ENCODE results near the gene KRTAP4-7.
"Not testable (repeated sequence)": the region's sequence is repeated elsewhere in the genome, so short reads cannot be mapped to it uniquely, and the experiment has no call there.

KRTAP4-7 gene

DNA sequence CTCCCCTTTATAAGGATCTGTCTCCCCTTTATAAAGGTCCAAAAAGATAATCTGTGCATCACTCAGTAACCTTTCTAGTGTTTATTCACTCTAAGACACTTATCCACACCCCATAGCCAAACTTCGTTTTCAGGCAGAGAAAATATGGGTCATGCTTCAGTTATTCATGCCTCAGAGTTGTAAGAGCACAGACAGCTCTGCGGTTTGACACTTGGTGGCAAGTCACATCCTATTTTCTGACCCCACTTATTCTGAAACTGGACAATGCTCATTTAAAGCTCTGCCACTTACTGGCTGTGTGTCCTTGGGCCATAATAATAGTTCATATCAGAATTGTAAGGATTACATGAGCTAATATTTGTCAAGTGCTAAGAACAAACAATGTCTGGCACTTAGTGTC, 34.8 kb upstream of the KRTAP4-7 start:
- TF ChIP-seq, protein P1, sequence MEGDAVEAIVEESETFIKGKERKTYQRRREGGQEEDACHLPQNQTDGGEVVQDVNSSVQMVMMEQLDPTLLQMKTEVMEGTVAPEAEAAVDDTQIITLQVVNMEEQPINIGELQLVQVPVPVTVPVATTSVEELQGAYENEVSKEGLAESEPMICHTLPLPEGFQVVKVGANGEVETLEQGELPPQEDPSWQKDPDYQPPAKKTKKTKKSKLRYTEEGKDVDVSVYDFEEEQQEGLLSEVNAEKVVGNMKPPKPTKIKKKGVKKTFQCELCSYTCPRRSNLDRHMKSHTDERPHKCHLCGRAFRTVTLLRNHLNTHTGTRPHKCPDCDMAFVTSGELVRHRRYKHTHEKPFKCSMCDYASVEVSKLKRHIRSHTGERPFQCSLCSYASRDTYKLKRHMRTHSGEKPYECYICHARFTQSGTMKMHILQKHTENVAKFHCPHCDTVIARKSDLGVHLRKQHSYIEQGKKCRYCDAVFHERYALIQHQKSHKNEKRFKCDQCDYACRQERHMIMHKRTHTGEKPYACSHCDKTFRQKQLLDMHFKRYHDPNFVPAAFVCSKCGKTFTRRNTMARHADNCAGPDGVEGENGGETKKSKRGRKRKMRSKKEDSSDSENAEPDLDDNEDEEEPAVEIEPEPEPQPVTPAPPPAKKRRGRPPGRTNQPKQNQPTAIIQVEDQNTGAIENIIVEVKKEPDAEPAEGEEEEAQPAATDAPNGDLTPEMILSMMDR (IDR thresholded peaks at IDR 0.05; ENCODE audit: control insufficient read depth, insufficient read depth, low read depth, low read length, missing control alignments) = no peak
- DNase-seq (ENCODE audit: low read depth) = peak; percentile 58
- H3K4me3 ChIP-seq (ENCODE audit: control insufficient read depth, low read depth, low read length) = no peak overlapping the region

DNA sequence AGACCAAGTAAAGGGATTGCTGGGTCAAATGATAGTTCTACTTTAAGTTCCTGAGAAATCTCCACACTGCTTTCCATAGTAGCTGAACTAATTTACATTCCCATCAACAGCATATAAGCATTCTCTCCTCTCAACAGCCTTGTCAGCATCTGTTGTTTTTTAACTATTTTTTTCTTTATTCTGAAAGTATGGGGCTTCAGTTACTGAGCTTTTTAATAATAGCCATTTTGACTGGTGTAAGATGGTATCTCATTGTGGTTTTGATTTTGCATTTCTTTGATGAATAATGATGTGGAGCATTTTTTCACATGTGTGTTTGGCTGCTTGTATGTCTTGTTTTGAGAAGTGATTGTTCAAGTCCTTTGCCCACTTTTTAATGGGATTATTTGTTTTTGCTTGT, 31.4 kb upstream of the KRTAP4-7 start:
- TF ChIP-seq, protein P1 (IDR thresholded peaks at IDR 0.05; ENCODE audit: control insufficient read depth, insufficient read depth, low read depth, low read length, missing control alignments) = no peak
- H3K4me3 ChIP-seq (ENCODE audit: control insufficient read depth, low read depth, low read length) = no peak overlapping the region
- DNase-seq (ENCODE audit: low read depth) = no peak

DNA sequence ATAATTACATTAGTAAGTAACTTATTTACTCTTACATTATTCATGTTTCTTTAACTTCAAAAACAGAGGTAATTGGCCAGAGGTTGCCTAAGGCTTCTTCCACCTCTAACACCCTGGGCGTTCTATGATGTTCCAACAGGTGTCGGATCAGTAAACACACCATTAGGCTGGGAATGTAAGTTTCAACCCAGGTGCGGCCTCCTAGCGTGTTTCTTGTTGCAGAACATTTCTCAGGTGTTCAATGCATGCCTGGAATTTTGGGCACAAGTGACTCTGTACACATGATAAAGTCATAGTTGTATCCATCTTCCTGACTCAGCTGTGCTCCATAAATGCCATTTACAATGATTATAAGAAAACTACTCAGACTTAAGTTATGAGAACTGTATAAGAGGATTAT, 29.9 kb upstream of the KRTAP4-7 start:
- no peak overlapping the region for H3K4me3 ChIP-seq (ENCODE audit: control insufficient read depth, low read depth, low read length)
- DNase-seq (ENCODE audit: low read depth) = no peak
- TF ChIP-seq, protein P1 (IDR thresholded peaks at IDR 0.05; ENCODE audit: control insufficient read depth, insufficient read depth, low read depth, low read length, missing control alignments) = no peak

DNA sequence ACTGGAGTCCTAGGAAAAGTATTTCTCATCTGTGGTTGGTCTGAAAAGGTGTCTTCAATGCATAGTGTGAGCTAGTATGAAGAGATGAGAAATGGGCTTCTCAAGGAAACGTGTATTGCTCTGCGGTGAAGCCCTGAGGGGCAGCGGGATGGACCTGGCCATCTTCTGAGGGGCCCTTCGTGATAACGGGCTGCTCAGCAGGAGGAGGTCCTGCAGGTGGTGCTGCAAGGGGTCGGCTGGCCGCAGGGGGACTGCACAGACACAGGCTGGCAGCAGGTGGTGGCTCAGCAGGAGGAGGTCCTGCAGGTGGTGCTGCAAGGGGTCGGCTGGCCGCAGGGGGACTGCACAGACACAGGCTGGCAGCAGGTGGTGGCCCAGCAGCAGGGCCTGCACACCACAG, 29.4 kb upstream of the KRTAP4-7 start:
- H3K4me3 ChIP-seq (ENCODE audit: control insufficient read depth, low read depth, low read length); DNase-seq (ENCODE audit: low read depth): not testable (repeated sequence)

DNA sequence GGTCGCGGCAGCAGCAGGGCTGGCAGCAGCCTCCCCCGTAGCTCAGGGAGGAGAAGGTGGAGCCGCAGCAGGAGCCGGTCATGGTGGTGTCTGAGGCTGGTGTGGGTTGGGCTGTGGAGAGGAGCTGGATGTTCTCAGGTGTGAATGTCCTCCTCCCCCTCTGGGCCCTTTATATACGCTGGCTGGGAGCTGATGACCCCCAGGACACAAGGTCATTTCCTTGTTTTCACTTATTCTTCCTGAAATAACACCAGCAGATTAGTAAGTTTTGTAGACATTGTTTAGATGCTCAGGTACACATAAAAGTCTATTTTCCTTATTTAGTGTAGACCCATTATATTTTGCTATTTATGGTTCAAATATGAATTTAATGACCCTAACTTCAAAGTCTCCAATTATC, 28.8 kb upstream of the KRTAP4-7 start, which contains the start of gene KRTAP2-2:
TSS of gene KRTAP2-2 (minus strand) at position 101 of the 400 bp plus-strand sequence. CDS start at position 82, 19 bp downstream.
- DNase-seq (ENCODE audit: low read depth); H3K4me3 ChIP-seq (ENCODE audit: control insufficient read depth, low read depth, low read length): not testable (repeated sequence)

DNA sequence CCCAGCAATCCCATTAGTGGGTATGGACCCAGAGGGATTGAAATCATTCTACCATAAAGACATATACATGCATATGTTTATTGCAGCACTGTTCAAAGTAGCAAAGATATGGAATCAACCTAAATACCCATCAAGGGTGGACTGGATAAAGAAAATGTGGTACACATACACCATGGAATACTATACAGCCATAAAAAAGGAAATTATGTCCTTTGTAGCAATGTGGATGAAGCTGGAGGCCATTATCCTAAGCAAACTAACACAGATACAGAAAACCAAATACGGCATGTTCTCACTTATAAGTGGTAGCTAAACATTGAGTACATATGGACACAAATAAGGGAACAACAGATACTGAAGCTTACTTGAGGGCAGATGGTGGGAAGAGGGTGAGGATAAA, 26.4 kb upstream of the KRTAP4-7 start:
- TF ChIP-seq, protein P1 (IDR thresholded peaks at IDR 0.05; ENCODE audit: control insufficient read depth, insufficient read depth, low read depth, low read length, missing control alignments) = no peak
- DNase-seq (ENCODE audit: low read depth) = no peak
- H3K4me3 ChIP-seq (ENCODE audit: control insufficient read depth, low read depth, low read length) = no peak overlapping the region

DNA sequence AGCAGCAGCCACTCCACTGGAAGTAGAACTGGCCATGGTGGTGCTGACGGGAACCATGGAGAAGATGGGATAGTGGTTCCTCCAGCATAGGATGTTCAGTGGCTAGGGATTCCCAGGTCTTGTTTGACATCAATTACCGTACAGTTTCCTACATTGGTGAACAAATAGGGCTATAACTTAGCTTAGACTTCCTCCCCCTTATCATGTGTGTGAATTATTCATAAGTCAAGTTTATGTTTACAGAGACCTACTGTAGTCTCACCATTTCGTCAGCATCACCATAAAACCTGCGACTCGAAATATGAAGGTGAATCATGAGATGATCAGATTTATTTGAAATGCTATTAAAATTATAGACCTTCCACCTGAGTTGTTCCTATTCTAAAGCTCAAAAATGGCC, 25.2 kb upstream of the KRTAP4-7 start:
- no peak for DNase-seq (ENCODE audit: low read depth)
- no peak overlapping the region for H3K4me3 ChIP-seq (ENCODE audit: control insufficient read depth, low read depth, low read length)
- TF ChIP-seq, protein P1 (IDR thresholded peaks at IDR 0.05; ENCODE audit: control insufficient read depth, insufficient read depth, low read depth, low read length, missing control alignments) = no peak

DNA sequence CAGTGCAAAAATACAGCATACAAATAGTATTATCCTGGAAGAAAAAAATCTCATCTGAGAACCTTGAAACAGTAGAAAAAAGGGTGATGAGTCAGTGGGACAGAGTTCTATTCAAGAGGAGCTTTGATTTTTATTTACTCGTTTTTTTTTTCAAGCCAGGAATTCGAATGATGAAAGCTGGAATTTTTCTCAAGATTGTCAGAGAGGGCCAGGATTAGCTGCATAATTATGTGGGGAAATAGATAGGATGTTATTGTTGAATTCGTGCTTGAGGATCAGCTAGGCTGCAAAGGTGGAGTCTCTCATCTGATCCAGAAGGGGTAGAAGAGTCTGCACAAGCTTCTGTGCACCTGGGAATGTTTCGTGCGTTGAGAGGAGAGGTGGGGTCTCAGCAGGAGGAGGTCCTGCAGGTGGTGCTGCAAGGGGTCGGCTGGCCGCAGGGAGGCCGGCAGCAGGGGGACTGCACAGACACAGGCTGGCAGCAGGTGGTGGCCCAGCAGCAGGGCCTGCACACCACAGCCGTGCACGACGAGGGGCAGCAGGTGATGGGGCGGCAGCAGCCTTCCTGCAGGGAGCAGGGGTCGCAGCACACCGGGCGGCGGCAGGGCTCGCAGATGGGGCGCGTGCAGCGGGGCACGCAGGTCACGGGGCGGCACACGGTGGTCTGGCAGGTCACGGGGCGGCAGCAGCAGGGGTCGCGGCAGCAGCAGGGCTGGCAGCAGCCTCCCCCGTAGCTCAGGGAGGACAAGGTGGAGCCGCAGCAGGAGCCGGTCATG, 24.5 kb upstream of the KRTAP4-7 start:
- not testable (repeated sequence) for H3K4me3 ChIP-seq (ENCODE audit: control insufficient read depth, low read depth, low read length)
- DNase-seq (ENCODE audit: low read depth) = peak; percentile 90
